ENCODE data around the gene CNGB1.
"Not testable (repeated sequence)": the region's sequence is repeated elsewhere in the genome, so short reads cannot be mapped to it uniquely, and the experiment has no call there.

Gene CNGB1

GRCh38 chr16:57837305-57838125 is 133.4 kb downstream of the CNGB1 start:
- no peak overlapping the region for H3K4me3 ChIP-seq (ENCODE audit: low read depth, low read length)
- DNase-seq (ENCODE audit: low read depth), result no peak
- no peak for TF ChIP-seq CTCF (conservative IDR thresholded peaks at IDR 0.05; ENCODE audit: low read depth, low read length)

- H3K4me3 ChIP-seq (ENCODE audit: low read depth, low read length), result not testable (repeated sequence)
Measured at GRCh38 chr16:57835439-57835838, 135.5 kb downstream of the CNGB1 start.

GRCh38 chr16:57834936-57835335 is 136.0 kb downstream of the CNGB1 start:
- TF ChIP-seq CTCF (conservative IDR thresholded peaks at IDR 0.05; ENCODE audit: low read depth, low read length), result no peak
- no peak overlapping the region for H3K4me3 ChIP-seq (ENCODE audit: low read depth, low read length)
- peak; percentile 66 for DNase-seq (ENCODE audit: low read depth)

More at GRCh38 chr16:57835439-57835838, 135.5 kb downstream of the CNGB1 start:
- peak; percentile 67 for DNase-seq (ENCODE audit: low read depth)

Measured in choroid plexus epithelial cell (primary cell).